GM19372 (cell line): ENCODE measurements around the gene CITED4.
A peak's percentile ranks its signal among the peaks of the same experiment; 100 is the strongest.
"Not testable (repeated sequence)": the region's sequence is repeated elsewhere in the genome, so short reads cannot be mapped to it uniquely, and the experiment has no call there.

ENCODE experiments used
- ATAC-seq: cut with Tn5 transposase; IDR thresholded peaks from one replicate; pipeline ENCODE4 v1.9.1; 2021; ENCODE audit warnings: mild to moderate bottlenecking, low read depth, moderate library complexity; ENCODE audit not compliant: unreplicated experiment

CITED4 gene, protein sequence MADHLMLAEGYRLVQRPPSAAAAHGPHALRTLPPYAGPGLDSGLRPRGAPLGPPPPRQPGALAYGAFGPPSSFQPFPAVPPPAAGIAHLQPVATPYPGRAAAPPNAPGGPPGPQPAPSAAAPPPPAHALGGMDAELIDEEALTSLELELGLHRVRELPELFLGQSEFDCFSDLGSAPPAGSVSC

DNA sequence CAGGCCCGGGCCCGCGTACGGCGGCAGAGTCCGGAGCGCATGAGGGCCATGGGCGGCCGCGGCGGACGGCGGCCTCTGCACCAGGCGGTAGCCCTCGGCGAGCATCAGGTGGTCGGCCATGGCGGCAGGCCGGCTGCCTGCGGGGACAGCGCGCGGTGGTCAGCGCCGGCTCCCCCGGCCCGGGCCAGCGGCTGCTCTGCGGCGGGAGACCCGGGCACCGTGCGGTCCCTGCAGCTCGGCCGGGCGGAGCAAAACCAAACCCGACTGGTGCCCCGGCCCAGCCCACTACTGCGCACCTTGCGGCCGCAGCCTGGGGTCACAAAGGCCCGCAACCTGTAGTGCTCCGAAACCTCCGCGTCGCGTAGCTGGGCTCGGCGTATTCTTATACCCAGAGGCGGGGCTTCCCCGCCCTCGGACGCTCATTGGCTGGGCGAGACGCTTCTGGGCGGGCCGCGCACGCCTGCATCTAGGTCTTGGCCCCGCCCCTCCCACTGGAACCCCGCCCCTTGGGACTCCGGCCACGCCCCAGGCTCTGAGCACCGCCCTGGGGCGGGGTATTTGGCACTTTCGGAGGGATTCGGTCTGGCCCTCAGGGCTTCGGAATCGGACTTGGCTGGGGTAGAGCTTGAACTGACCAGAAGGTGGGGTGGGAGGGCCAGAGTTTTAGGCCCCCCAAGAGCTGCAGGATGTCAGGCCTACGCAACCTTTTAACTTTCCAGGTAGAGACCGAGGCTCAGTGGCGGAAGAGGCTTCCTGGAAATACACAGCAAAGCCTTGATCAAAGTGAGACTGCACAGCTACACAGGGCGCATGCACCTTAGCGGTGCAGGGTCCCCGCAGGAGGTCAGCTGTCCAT is at the start of gene CITED4:
Gene CITED4, minus strand, starts transcription at position 356 of the 856 bp plus-strand sequence. Its CDS starts 236 bp downstream, at position 120.
- ATAC-seq = peak; percentile 92

- no peak for ATAC-seq
Observed at GRCh38 chr1:40911105-40911504, 48.9 kb upstream of the CITED4 start.

GRCh38 chr1:40909281-40909680 is 47.1 kb upstream of the CITED4 start:
- no peak for ATAC-seq

DNA sequence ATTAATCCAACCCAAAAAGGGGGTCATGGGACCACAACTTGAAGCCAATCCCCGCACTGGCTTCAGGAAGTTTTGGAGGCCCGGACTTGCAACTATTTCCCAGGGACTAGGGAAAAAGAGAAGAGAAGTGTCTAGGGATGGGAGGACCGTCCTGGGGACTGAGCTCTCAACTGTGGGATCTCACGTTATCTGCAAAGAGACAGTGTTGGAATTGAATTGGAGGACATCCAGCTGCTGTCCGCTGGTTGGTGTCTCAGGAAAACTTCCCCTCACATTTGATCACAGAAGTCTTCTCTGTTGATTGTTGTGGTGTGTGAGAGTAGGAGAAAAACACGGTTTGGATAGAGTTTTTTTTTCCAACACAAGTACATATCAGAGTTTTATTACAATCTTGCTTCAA is 46.2 kb upstream of the CITED4 start:
- no peak for ATAC-seq

- ATAC-seq = no peak
Observed at GRCh38 chr1:40907899-40908298, 45.7 kb upstream of the CITED4 start.

- ATAC-seq = no peak
Observed at GRCh38 chr1:40906781-40907400, 44.7 kb upstream of the CITED4 start.

DNA sequence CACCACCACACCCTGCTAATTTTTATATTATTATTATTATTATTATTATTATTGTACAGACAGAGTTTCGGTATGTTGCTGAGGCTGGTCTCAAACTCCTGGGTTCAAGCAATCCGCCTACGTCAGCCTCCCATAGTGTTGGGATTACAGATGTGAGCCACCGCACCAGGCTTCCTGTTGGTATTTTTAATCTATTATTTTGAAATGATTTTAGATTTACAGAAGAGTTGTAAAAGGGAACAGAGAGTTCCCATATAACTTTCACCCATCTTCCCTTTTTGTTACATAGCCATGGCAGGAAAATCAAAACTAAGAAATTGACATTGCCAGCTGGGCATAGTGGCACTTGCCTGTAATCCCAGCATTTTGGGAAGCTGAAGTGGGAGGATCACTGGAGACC is 42.9 kb upstream of the CITED4 start:
- ATAC-seq = no peak

DNA sequence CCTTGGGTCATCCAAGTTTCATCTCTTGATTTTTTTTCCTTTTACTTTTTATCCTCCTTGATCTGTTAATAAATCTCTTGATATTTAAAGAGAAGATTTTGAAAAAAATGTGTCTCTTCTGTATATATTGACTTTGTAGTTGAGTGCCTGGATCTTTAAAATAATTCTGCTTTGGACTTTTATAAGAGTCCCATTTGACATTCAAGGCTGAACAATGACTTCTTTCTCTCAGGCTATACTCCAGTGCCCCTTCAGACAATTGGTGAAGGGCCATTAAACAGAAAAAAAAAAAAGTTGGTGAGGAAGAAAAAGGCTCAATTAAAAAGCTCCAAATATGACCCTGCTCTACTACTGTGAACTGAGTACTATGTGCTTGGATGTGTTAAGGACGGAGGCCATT is 40.9 kb upstream of the CITED4 start:
- ATAC-seq = no peak

GRCh38 chr1:40901886-40902852 is 40.0 kb upstream of the CITED4 start:
- ATAC-seq = no peak

DNA sequence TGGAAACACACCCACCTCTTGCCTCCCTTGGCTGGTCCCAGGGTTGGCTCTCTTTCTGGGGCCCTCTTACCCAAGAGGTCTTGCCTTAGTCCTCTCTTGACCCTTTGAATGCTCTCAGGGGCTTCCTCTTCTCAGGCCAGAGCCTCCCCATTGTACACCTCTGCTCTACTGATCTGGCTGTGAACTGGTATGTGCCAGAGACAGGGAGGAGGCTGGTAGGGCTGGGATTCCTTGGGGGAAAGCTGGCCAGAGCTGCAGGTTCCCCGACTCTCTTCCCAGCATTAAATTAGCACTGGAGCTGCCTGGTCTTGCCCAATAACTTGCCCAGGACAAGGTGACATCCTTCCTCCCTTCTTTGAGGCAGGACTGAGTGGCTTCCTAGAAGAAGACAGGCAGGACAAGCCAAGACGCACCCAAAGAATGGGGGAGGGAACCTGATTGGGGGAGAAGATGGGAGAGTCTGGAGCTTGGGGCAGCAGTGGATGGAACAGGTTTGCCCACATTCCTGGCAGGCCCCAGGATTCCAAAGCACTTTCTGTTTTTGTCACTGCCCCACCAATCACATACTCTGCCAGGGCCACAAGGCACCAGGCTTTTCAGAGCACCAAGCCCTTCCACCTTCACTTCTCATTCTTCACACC is 37.2 kb upstream of the CITED4 start:
- no peak for ATAC-seq

GRCh38 chr1:40898431-40898901 is 36.3 kb upstream of the CITED4 start:
- ATAC-seq = no peak

GRCh38 chr1:40897513-40897912 is 35.4 kb upstream of the CITED4 start:
- ATAC-seq = no peak

DNA sequence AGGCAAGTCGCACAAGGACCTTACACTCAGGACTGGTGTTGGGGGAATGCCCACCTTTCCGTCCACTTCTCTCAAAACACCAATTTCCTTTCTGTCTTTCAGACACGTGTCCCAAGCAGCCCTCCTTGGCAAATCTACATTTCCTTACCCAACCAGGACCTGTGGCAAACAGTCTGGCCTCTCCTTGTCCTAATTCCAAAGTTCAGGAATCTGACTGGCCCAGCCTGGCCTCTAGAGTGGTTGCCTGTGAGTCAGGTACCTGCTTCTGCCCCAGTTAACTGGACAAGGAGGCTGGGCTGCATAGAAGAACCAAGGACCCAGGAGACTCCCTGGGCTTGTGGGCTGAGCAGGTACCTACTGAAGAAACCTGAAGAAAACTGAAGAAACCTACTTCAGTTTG is 34.3 kb upstream of the CITED4 start:
- no peak for ATAC-seq

DNA sequence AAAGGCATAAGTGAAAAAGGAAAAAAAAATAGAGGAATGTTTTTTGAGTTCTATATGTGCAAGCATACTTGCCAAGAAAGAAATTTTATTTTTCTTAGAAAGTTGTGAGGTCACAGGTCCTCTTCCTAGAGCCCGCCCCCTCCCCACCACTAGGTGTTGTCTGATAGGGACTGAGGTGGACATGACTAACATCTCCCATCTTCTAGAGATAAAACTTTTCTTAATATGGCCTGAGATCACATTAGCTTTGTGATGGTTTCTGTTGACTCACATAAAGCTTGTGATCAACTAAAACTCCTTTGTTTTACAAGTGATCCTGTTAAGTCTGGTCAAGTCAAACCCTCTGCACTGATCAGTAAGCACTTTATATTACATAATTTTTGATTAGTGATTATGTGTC is 33.4 kb upstream of the CITED4 start:
- ATAC-seq = no peak

GRCh38 chr1:40894858-40895257 is 32.7 kb upstream of the CITED4 start:
- not testable (repeated sequence) for ATAC-seq

DNA sequence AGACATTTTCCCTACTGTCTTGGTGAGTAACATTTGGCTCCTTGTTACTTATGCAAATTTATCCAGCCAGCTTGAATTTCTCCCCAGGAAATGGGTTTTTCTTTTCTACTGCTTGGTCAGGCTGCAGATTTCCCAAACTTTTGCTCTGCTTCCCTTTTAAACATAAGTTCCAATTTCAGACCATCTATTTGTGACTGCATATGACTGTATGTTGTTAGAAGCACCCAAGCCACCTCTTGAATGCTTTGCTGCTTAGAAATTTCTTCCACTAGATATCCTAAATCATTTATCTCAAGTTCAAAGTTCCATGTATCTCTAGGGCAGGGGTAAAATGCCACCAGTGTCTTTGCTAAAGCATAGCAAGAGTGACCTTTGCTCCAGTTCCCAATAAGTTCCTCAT is 32.3 kb upstream of the CITED4 start:
- ATAC-seq = no peak

- ATAC-seq = no peak
Observed at GRCh38 chr1:40893946-40894345, 31.8 kb upstream of the CITED4 start.

DNA sequence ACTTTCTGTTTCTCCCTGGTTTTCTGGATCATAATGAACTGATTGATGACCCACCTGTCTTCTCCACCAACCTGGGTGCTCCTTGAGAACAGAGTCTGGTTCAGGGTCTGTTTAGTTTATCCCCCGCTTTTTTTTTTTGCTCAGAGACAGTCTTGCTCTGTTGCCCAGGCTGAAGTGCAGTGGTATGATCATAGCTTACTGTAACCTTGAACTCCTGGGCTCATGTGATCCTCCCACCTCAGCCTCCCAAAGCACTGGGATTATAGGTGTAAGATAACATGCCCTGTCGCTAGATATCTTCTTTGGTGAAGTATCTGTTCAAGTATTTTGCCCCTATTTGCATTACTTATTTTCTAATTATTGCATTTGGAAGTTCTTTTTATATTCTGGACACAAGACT is 30.2 kb upstream of the CITED4 start:
- ATAC-seq = no peak

- no peak for ATAC-seq
Observed at GRCh38 chr1:40890771-40891170, 28.6 kb upstream of the CITED4 start.

DNA sequence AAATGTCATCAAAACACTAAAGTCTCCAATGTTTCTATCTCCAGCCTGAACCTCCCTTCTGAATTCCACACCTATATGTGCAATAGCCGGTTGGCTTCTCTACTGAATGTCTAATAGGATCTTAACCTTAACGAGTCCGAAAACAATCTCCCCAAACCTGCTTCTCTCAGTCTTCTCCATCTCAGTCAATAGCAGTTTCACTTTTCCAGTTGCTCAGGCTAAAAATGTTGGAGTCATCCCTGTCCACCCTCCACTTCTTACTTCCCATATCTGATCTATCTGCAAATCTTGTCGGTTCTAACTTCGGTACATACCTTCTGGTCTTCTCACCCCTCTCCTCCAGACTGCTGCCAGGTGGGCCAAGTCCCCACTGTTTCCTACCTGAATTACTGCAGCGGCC is 25.5 kb upstream of the CITED4 start:
- ATAC-seq = no peak
